ENCODE measurements around the gene PAK5. TPM values are rescaled to one million over a fixed set of nuclear protein-coding genes. Genes with fewer than 3 reads are reported as not detected.
"Not testable (repeated sequence)": the region's sequence is repeated elsewhere in the genome, so short reads cannot be mapped to it uniquely, and the experiment has no call there.

PAK5 gene
- total RNA-seq, 1 donor from 2014 or later, result 0.16 TPM

- H3K4me1 ChIP-seq (ENCODE audit: insufficient read depth, low read length), result no peaks in the 10 kb centered on the region
- no peaks in the 10 kb centered on the region for H3K9me3 Mint-ChIP-seq (ENCODE audit: unreplicated experiment)
- no peak overlapping the region for H3K4me3 Mint-ChIP-seq (ENCODE audit: unreplicated experiment)
- H2AFZ ChIP-seq (ENCODE audit: low read depth, low read length), result no peak overlapping the region
- no peak overlapping the region for H3K27ac Mint-ChIP-seq (ENCODE audit: unreplicated experiment)
- H3K27me3 Mint-ChIP-seq (ENCODE audit: low read depth, unreplicated experiment), result no peaks in the 10 kb centered on the region
- H3K9ac ChIP-seq (ENCODE audit: low read length), result no peak overlapping the region
- no peaks in the 10 kb centered on the region for H4K20me1 ChIP-seq (ENCODE audit: insufficient read depth, low read length)
- H3K79me2 ChIP-seq (ENCODE audit: insufficient read depth, low read length), result no peaks in the 10 kb centered on the region
- H3K4me3 ChIP-seq (ENCODE audit: insufficient read depth, low read depth, low read length), result no peak overlapping the region
- H3K27ac ChIP-seq (ENCODE audit: low read depth, low read length), result no peak overlapping the region
- H3K4me1 Mint-ChIP-seq (ENCODE audit: low read depth, unreplicated experiment), result no peaks in the 10 kb centered on the region
- DNase-seq (ENCODE audit: low read depth), result no peak
- no peaks in the 10 kb centered on the region for H3K36me3 Mint-ChIP-seq (ENCODE audit: low read depth, unreplicated experiment)
- no peak for FAIRE-seq
- no peaks in the 10 kb centered on the region for H3K36me3 ChIP-seq (ENCODE audit: insufficient read depth, low read length)
- no peak overlapping the region for H3K4me2 ChIP-seq (ENCODE audit: low read length)
- no peak for TF ChIP-seq CTCF (IDR thresholded peaks at IDR 0.05; ENCODE audit: insufficient read depth, low read depth, low read length)
- TF ChIP-seq EZH2 (IDR thresholded peaks at IDR 0.05; ENCODE audit: insufficient read depth, low read length), result no peak
- no peaks in the 10 kb centered on the region for H3K9me3 ChIP-seq (ENCODE audit: insufficient read depth, low read depth, low read length)
- H3K27me3 ChIP-seq (ENCODE audit: insufficient read depth, low read length), result no peaks in the 10 kb centered on the region
These were observed 191.1 kb downstream of the PAK5 start for GRCh38 chr20:9647741-9648140.

- no peak overlapping the region for H2AFZ ChIP-seq (ENCODE audit: low read depth, low read length)
- no peaks in the 10 kb centered on the region for H3K36me3 Mint-ChIP-seq (ENCODE audit: low read depth, unreplicated experiment)
- H3K9me3 Mint-ChIP-seq (ENCODE audit: unreplicated experiment), result no peaks in the 10 kb centered on the region
- H4K20me1 ChIP-seq (ENCODE audit: insufficient read depth, low read length), result no peaks in the 10 kb centered on the region
- no peak overlapping the region for H3K4me3 ChIP-seq (ENCODE audit: insufficient read depth, low read depth, low read length)
- no peaks in the 10 kb centered on the region for H3K36me3 ChIP-seq (ENCODE audit: insufficient read depth, low read length)
- H3K27me3 ChIP-seq (ENCODE audit: insufficient read depth, low read length), result no peaks in the 10 kb centered on the region
- H3K4me2 ChIP-seq (ENCODE audit: low read length), result no peak overlapping the region
- no peaks in the 10 kb centered on the region for H3K4me1 ChIP-seq (ENCODE audit: insufficient read depth, low read length)
- H3K4me3 Mint-ChIP-seq (ENCODE audit: unreplicated experiment), result no peak overlapping the region
- H3K9me3 ChIP-seq (ENCODE audit: insufficient read depth, low read depth, low read length), result no peaks in the 10 kb centered on the region
- no peak overlapping the region for H3K27ac Mint-ChIP-seq (ENCODE audit: unreplicated experiment)
- no peak overlapping the region for H3K9ac ChIP-seq (ENCODE audit: low read length)
- TF ChIP-seq EZH2 (IDR thresholded peaks at IDR 0.05; ENCODE audit: insufficient read depth, low read length), result no peak
- TF ChIP-seq CTCF (IDR thresholded peaks at IDR 0.05; ENCODE audit: insufficient read depth, low read depth, low read length), result no peak
- FAIRE-seq, result no peak
- no peak for DNase-seq (ENCODE audit: low read depth)
- H3K27me3 Mint-ChIP-seq (ENCODE audit: low read depth, unreplicated experiment), result no peaks in the 10 kb centered on the region
- H3K4me1 Mint-ChIP-seq (ENCODE audit: low read depth, unreplicated experiment), result no peaks in the 10 kb centered on the region
- H3K27ac ChIP-seq (ENCODE audit: low read depth, low read length), result no peak overlapping the region
- no peaks in the 10 kb centered on the region for H3K79me2 ChIP-seq (ENCODE audit: insufficient read depth, low read length)
These were observed 192.5 kb downstream of the PAK5 start for GRCh38 chr20:9646375-9646774.

GRCh38 chr20:9642882-9643281 lies 196.0 kb downstream of the PAK5 start:
- peaks cover 3% of the 10 kb centered on the region for H3K9me3 Mint-ChIP-seq (ENCODE audit: unreplicated experiment)
- Histone ChIP-seq H2AFZ (ENCODE audit: low read depth, low read length) (no peak overlapping the region), H3K9me3 (ENCODE audit: insufficient read depth, low read depth, low read length) (no peaks in the 10 kb centered on the region), H3K4me3 (ENCODE audit: insufficient read depth, low read depth, low read length) (no peak overlapping the region), H3K79me2 (ENCODE audit: insufficient read depth, low read length) (no peaks in the 10 kb centered on the region), H4K20me1 (ENCODE audit: insufficient read depth, low read length) (no peaks in the 10 kb centered on the region), H3K36me3 (ENCODE audit: insufficient read depth, low read length) (no peaks in the 10 kb centered on the region), H3K27ac (ENCODE audit: low read depth, low read length) (no peak overlapping the region), H3K9ac (ENCODE audit: low read length) (no peak overlapping the region), H3K27me3 (ENCODE audit: insufficient read depth, low read length) (no peaks in the 10 kb centered on the region), H3K4me1 (ENCODE audit: insufficient read depth, low read length) (no peaks in the 10 kb centered on the region), H3K4me2 (ENCODE audit: low read length) (no peak overlapping the region)
- no peak overlapping the region for H3K27ac Mint-ChIP-seq (ENCODE audit: unreplicated experiment)
- TF ChIP-seq EZH2 (IDR thresholded peaks at IDR 0.05; ENCODE audit: insufficient read depth, low read length), result no peak
- no peak for TF ChIP-seq CTCF (IDR thresholded peaks at IDR 0.05; ENCODE audit: insufficient read depth, low read depth, low read length)
- no peak overlapping the region for H3K4me3 Mint-ChIP-seq (ENCODE audit: unreplicated experiment)
- H3K27me3 Mint-ChIP-seq (ENCODE audit: low read depth, unreplicated experiment), result no peaks in the 10 kb centered on the region
- FAIRE-seq (no peak), DNase-seq (ENCODE audit: low read depth) (no peak)
- H3K36me3 Mint-ChIP-seq (ENCODE audit: low read depth, unreplicated experiment), result no peaks in the 10 kb centered on the region
- no peaks in the 10 kb centered on the region for H3K4me1 Mint-ChIP-seq (ENCODE audit: low read depth, unreplicated experiment)

- H3K9me3 Mint-ChIP-seq (ENCODE audit: unreplicated experiment); H3K27ac Mint-ChIP-seq (ENCODE audit: unreplicated experiment); H2AFZ ChIP-seq (ENCODE audit: low read depth, low read length); H3K4me2 ChIP-seq (ENCODE audit: low read length); H3K27me3 ChIP-seq (ENCODE audit: insufficient read depth, low read length); H3K9ac ChIP-seq (ENCODE audit: low read length); H3K4me3 Mint-ChIP-seq (ENCODE audit: unreplicated experiment); H3K4me1 Mint-ChIP-seq (ENCODE audit: low read depth, unreplicated experiment); H3K4me1 ChIP-seq (ENCODE audit: insufficient read depth, low read length); H3K27me3 Mint-ChIP-seq (ENCODE audit: low read depth, unreplicated experiment); DNase-seq (ENCODE audit: low read depth); H3K36me3 ChIP-seq (ENCODE audit: insufficient read depth, low read length); H3K79me2 ChIP-seq (ENCODE audit: insufficient read depth, low read length); H4K20me1 ChIP-seq (ENCODE audit: insufficient read depth, low read length); H3K4me3 ChIP-seq (ENCODE audit: insufficient read depth, low read depth, low read length); FAIRE-seq; H3K9me3 ChIP-seq (ENCODE audit: insufficient read depth, low read depth, low read length); H3K27ac ChIP-seq (ENCODE audit: low read depth, low read length); H3K36me3 Mint-ChIP-seq (ENCODE audit: low read depth, unreplicated experiment): not testable (repeated sequence)
These were observed 197.3 kb downstream of the PAK5 start for GRCh38 chr20:9641499-9642000.
